SK-N-SH (cell line): ENCODE data around the gene HOXA5. TPM values are rescaled to one million over a fixed set of nuclear protein-coding genes. Genes with fewer than 3 reads are reported as not detected.

Experiments
- CTCF ChIA-PET: fragments of 300-600, 350-600 bp; formaldehyde crosslinking; extraction: SDS; loops from one replicate; lab custom pipeline; 2021; lab: Yijun Ruan, JAX
- POLR2A ChIA-PET: fragments of 350-600 bp; sonication (Branson Sonifier 250); formaldehyde crosslinking; extraction: SDS; loops from one replicate; lab custom pipeline; 2020; ENCODE audit warnings: antibody characterized with exemption, inconsistent platforms; lab: Yijun Ruan, JAX
- DNase-seq: peaks from one replicate; pipeline ENCODE4 v3.0.0; 2012
- H2AFZ ChIP-seq: fragments of 200-600 bp; sonication (generic); 2 replicates; pipeline ENCODE4 v1.8.1; 2016; ENCODE audit warnings: antibody characterized with exemption, mild to moderate bottlenecking, low read depth
- H3F3A ChIP-seq: fragments of 200-600 bp; sonication (generic); replicated peaks from 2 replicates; pipeline ENCODE3; 2016; ENCODE audit warnings: antibody characterized with exemption, mild to moderate bottlenecking; ENCODE audit not compliant: insufficient read depth
- H3K27ac ChIP-seq, 2 experiments: fragments of 200-500 bp in 1 of 2; fragments of 200-600 bp in 1 of 2; sonication (Bioruptor generic) in 1 of 2; sonication (generic), shearing (Covaris generic) in 1 of 2; 2 replicates each; pipeline versions ENCODE4 v1.5.1 to v1.6.1; 2014 to 2016; ENCODE audit warnings: low read depth in 2 of 2, inconsistent platforms in 1 of 2, low read length in 1 of 2, mild to moderate bottlenecking in 1 of 2, mixed read lengths in 1 of 2
- H3K27me3 ChIP-seq: fragments of 200-600 bp; sonication (generic), shearing (Covaris generic); 2 replicates; pipeline ENCODE4 v1.6.1; 2016; ENCODE audit warnings: mixed run types; ENCODE audit not compliant: insufficient read depth
- H3K36me3 ChIP-seq, 2 experiments: fragments of 200-500 bp in 1 of 2; fragments of 200-600 bp in 1 of 2; sonication (Bioruptor generic) in 1 of 2; sonication (generic) in 1 of 2; replicated peaks in 1 of 2; 2 replicates each; pipeline versions ENCODE3 to v1.5.1; 2014 to 2016; ENCODE audit warnings: low read length in 1 of 2, mild to moderate bottlenecking in 1 of 2; ENCODE audit not compliant: insufficient read depth in 2 of 2, control insufficient read depth in 1 of 2
- H3K4me1 ChIP-seq, 2 experiments: fragments of 200-500 bp in 1 of 2; fragments of 200-600 bp in 1 of 2; sonication (Bioruptor generic) in 1 of 2; sonication (generic), shearing (Covaris generic) in 1 of 2; 2 replicates each; pipeline versions ENCODE4 v1.5.1 to v1.6.1; 2014 to 2016; ENCODE audit warnings: low read depth in 1 of 2, low read length in 1 of 2, mixed run types in 1 of 2; ENCODE audit not compliant: insufficient read depth in 2 of 2, control insufficient read depth in 1 of 2
- H3K4me2 ChIP-seq: fragments of 200-600 bp; sonication (generic), shearing (Covaris generic); 2 replicates; pipeline ENCODE4 v1.6.1; 2017; ENCODE audit warnings: mixed run types
- H3K4me3 ChIP-seq, 2 experiments: fragments of 200-500 bp in 1 of 2; fragments of 200-600 bp in 1 of 2; sonication (Bioruptor generic) in 1 of 2; sonication (generic), shearing (Covaris generic) in 1 of 2; 2 replicates each; pipeline versions ENCODE4 v1.5.1 to v1.8.1; 2014 to 2016; ENCODE audit warnings: low read depth in 2 of 2, inconsistent platforms in 1 of 2, low read length in 1 of 2, mild to moderate bottlenecking in 1 of 2, mixed read lengths in 1 of 2, moderate library complexity in 1 of 2
- H3K79me2 ChIP-seq: fragments of 200-600 bp; sonication (generic); 2 replicates; pipeline ENCODE4 v1.8.1; 2017; ENCODE audit warnings: mild to moderate bottlenecking; ENCODE audit not compliant: insufficient read depth
- H3K9ac ChIP-seq: fragments of 200-600 bp; sonication (generic); 2 replicates; pipeline ENCODE4 v1.6.1; 2017; ENCODE audit warnings: mixed run types
- H3K9me2 ChIP-seq: fragments of 200-600 bp; sonication (generic); 2 replicates; pipeline ENCODE4 v1.6.1; 2017; ENCODE audit warnings: mixed run types
- H3K9me3 ChIP-seq: fragments of 200-600 bp; sonication (generic); 2 replicates; pipeline ENCODE4 v1.6.1; 2017; ENCODE audit warnings: mixed run types, mild to moderate bottlenecking, moderate library complexity
- H4K20me1 ChIP-seq: fragments of 200-600 bp; sonication (generic); 2 replicates; pipeline ENCODE4 v1.6.1; 2017; ENCODE audit warnings: mild to moderate bottlenecking, mixed run types; ENCODE audit not compliant: insufficient read depth
- EP300 ChIP-seq, 2 experiments: IDR thresholded peaks; 2 replicates each; pipeline versions ENCODE4 v1.4.0 to v1.6.1; 2012; ENCODE audit warnings: borderline replicate concordance in 1 of 2, low read depth in 1 of 2, low read length in 1 of 2
- EZH2phosphoT487 ChIP-seq: fragments of 200-600 bp; sonication (generic); IDR thresholded peaks from 2 replicates; pipeline ENCODE4 v1.6.1; 2017; ENCODE audit warnings: low read depth, mixed run types, mild to moderate bottlenecking, antibody characterized with exemption, moderate library complexity, borderline replicate concordance
- FOSL2 ChIP-seq: IDR thresholded peaks from 2 replicates; pipeline ENCODE4 v1.4.0; 2012; ENCODE audit warnings: low read depth, mild to moderate bottlenecking, moderate library complexity, borderline replicate concordance
- GATA2 ChIP-seq: sonication (generic); formaldehyde crosslinking; IDR thresholded peaks from 2 replicates; pipeline ENCODE4 v1.5.0; 2020; ENCODE audit warnings: mild to moderate bottlenecking, missing genetic modification reagents
- JUND ChIP-seq: IDR thresholded peaks from 2 replicates; pipeline ENCODE4 v1.4.0; 2012
- MAX ChIP-seq: IDR thresholded peaks from 2 replicates; pipeline ENCODE4 v1.4.0; 2012; ENCODE audit warnings: low read depth
- RAD21 ChIP-seq: IDR thresholded peaks from 2 replicates; pipeline ENCODE4 v1.6.1; 2012; ENCODE audit warnings: mild to moderate bottlenecking, low read length
- RXRA ChIP-seq: IDR thresholded peaks from 2 replicates; pipeline ENCODE4 v1.4.0; 2012; ENCODE audit warnings: low read depth, mild to moderate bottlenecking, borderline replicate concordance
- TEAD4 ChIP-seq: IDR thresholded peaks from 2 replicates; pipeline ENCODE4 v1.4.0; 2012; ENCODE audit warnings: mild to moderate bottlenecking, borderline replicate concordance; ENCODE audit not compliant: insufficient read depth
- USF1 ChIP-seq: IDR thresholded peaks from 2 replicates; pipeline ENCODE4 v1.4.0; 2012; ENCODE audit warnings: low read depth, borderline replicate concordance
- WGBS: methylation state at CpG from one replicate; pipeline ENCODE4 v1.1.6; 2017; ENCODE audit warnings: low lambda C conversion rate; 5-methylcytosine and 5-hydroxymethylcytosine counted together
- polyA plus RNA-seq, 3 experiments: library from polyadenylated mRNA; depleted of rRNA; stranded (reverse); fragments of >200 nt; gene quantifications; 2 replicates each; pipeline ENCODE4 v1.2.3, GENCODE V29; 2012

The HOXA5 gene
- polyA plus RNA-seq, 1 of the 3 experiments (the other 2 are of a cell fraction) = not detected

- no peak overlapping the region for H2AFZ ChIP-seq
- POLR2A ChIA-PET = interaction anchor here (0.6 kb wide), 1 partner anchor 52 kb away, joined by 3 read pairs; no protein-coding TSS in a partner anchor
- peaks cover 97% of the 10 kb centered on the region for H3K27me3 ChIP-seq
Observed at GRCh38 chr7:27096768-27097514, 46.5 kb downstream of the HOXA5 start.

GRCh38 chr7:27095897-27096767 lies 47.3 kb downstream of the HOXA5 start, which contains the start of gene HOXA1:
TSS of gene HOXA1 (minus strand) at chr7:27096000. CDS start at chr7:27095912, 88 bp downstream.
- Histone ChIP-seq H4K20me1 (no peaks in the 10 kb centered on the region), H3K36me3 (no peaks in the 10 kb centered on the region), H3K9me2 (no peaks in the 10 kb centered on the region), H3K4me2 (peak within 1 kb of the TSS; percentile 42), H3K27me3 (peaks cover 97% of the 10 kb centered on the region), H3K9me3 (no peaks in the 10 kb centered on the region), H3K79me2 (no peaks in the 10 kb centered on the region), H3K4me3 (peak within 1 kb of the TSS in 1 of 2 experiments; percentile 24; a peak in 2 of 4 replicates), H3F3A (no peaks in the 10 kb centered on the region), H3K4me1 (no peaks in the 10 kb centered on the region; a peak in 1 of 4 replicates), H2AFZ (no peak within 1 kb of the TSS), H3K27ac (no peak within 1 kb of the TSS), H3K9ac (no peak within 1 kb of the TSS)
- TF ChIP-seq USF1 (peak; percentile 77), MAX (no peak), EZH2phosphoT487 (peak; percentile 39; the same call in 1 of the 2 replicates)
- DNase-seq = no peak
- ChIA-PET POLR2A (no interaction called here), CTCF (interaction anchor here (1.0 to 2.0 kb wide), 4 partner anchors 8 to 36 kb away, joined by 3 to 4 read pairs (median 3); no protein-coding TSS in a partner anchor)
- 4% methylated on average over 56 of the region's 68 CpGs for WGBS

More at GRCh38 chr7:27096768-27097514, 46.5 kb downstream of the HOXA5 start:
- 5% methylated on average over 41 of the region's 41 CpGs for WGBS
- Histone ChIP-seq H3K36me3 (no peaks in the 10 kb centered on the region), H3K27ac (no peak overlapping the region), H3K79me2 (no peaks in the 10 kb centered on the region), H3K4me1 (no peaks in the 10 kb centered on the region; a peak in 1 of 4 replicates), H3F3A (no peaks in the 10 kb centered on the region), H3K4me2 (no peak overlapping the region; the same call in 1 of the 2 replicates), H3K9me3 (no peaks in the 10 kb centered on the region), H4K20me1 (no peaks in the 10 kb centered on the region), H3K4me3 (no peak overlapping the region; a peak in 1 of 4 replicates), H3K9ac (no peak overlapping the region), H3K9me2 (no peaks in the 10 kb centered on the region)
- CTCF ChIA-PET = interaction anchor here (1.0 to 2.5 kb wide), 5 partner anchors 9 to 64 kb away, joined by 3 to 8 read pairs (median 3); no protein-coding TSS in a partner anchor
- no peak for DNase-seq
- TF ChIP-seq RAD21 = no peak
- TF ChIP-seq RXRA = no peak
- no peak for TF ChIP-seq USF1
- no peak for TF ChIP-seq JUND
- no peak for TF ChIP-seq TEAD4
- TF ChIP-seq GATA2 (CRISPR knock-in tag) = no peak
- no peak for TF ChIP-seq FOSL2
- TF ChIP-seq EP300 (IDR thresholded peaks at IDR 0.05; ENCODE audit: borderline replicate concordance in 1 of 2, low read depth in 1 of 2, low read length in 1 of 2) = no peak
